Transverse colon (tissue), 4 donors: ENCODE measurements around the gene EFCAB9.

Experiments
- CTCF ChIP-seq, 5 experiments: fragments of 200-600 bp in 3 of 5; fragments of 450-650 bp in 2 of 5; sonication (generic) in 3 of 5; IDR thresholded peaks; 1 replicate in 2 of 5; 2 replicates in 3 of 5; pipeline ENCODE4 v1.5.1; 2016 to 2017; ENCODE audit warnings: antibody characterized with exemption in 5 of 5, inconsistent platforms in 3 of 5, mild to moderate bottlenecking in 2 of 5, moderate library complexity in 1 of 5
- EP300 ChIP-seq: sonication (generic); formaldehyde crosslinking; IDR thresholded peaks from one replicate; pipeline ENCODE4 v1.6.1; 2017; ENCODE audit warnings: antibody characterized with exemption, low read depth
- POLR2A ChIP-seq: fragments of 450-650 bp; IDR thresholded peaks from one replicate; pipeline ENCODE4 v1.6.1; 2016; ENCODE audit warnings: antibody characterized with exemption, mild to moderate bottlenecking, moderate library complexity
- POLR2AphosphoS5 ChIP-seq, 3 donors: sonication (generic); formaldehyde crosslinking; IDR thresholded peaks; one replicate each; pipeline ENCODE4 v1.6.1; 2016; ENCODE audit warnings: antibody characterized with exemption in 3 of 3

GRCh38 chr5:172185096-172185461, 8.9 kb upstream of the EFCAB9 start:
- no peak for TF ChIP-seq CTCF (IDR thresholded peaks at IDR 0.05)
- no peak for TF ChIP-seq POLR2A
- no peak for TF ChIP-seq POLR2AphosphoS5 (IDR thresholded peaks at IDR 0.05)
- no peak for TF ChIP-seq EP300
